ENCODE results near the gene GPR146. TPM values are rescaled to one million over a fixed set of nuclear protein-coding genes. Genes with fewer than 3 reads are reported as not detected.

GPR146 gene
- total and polyA plus RNA-seq, 2 donors from 2014 or later: 7.6 to 10.3 TPM

- DNase-seq (peak; percentile 56 to 85 (median 64)), FAIRE-seq (no peak)
- TF ChIP-seq, protein P1, sequence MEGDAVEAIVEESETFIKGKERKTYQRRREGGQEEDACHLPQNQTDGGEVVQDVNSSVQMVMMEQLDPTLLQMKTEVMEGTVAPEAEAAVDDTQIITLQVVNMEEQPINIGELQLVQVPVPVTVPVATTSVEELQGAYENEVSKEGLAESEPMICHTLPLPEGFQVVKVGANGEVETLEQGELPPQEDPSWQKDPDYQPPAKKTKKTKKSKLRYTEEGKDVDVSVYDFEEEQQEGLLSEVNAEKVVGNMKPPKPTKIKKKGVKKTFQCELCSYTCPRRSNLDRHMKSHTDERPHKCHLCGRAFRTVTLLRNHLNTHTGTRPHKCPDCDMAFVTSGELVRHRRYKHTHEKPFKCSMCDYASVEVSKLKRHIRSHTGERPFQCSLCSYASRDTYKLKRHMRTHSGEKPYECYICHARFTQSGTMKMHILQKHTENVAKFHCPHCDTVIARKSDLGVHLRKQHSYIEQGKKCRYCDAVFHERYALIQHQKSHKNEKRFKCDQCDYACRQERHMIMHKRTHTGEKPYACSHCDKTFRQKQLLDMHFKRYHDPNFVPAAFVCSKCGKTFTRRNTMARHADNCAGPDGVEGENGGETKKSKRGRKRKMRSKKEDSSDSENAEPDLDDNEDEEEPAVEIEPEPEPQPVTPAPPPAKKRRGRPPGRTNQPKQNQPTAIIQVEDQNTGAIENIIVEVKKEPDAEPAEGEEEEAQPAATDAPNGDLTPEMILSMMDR (IDR thresholded peaks at IDR 0.05; ENCODE audit: borderline replicate concordance, extremely low read depth, insufficient read depth): no peak
- no peaks in the 10 kb centered on the region for H3K9me3 ChIP-seq (ENCODE audit: control insufficient read depth in 2 of 3, insufficient read depth in 1 of 3, low read length in 3 of 3)
- no peak overlapping the region for H3K4me3 ChIP-seq (ENCODE audit: low read length in 3 of 3)
- intact Hi-C loops (cut with DNase I): no loop called here
- H3K27me3 ChIP-seq (ENCODE audit: control insufficient read depth, insufficient read depth, low read length): no peaks in the 10 kb centered on the region
- peak overlapping the region; percentile 65 to 76 for H3K27ac ChIP-seq (ENCODE audit: low read depth in 2 of 2, low read length in 2 of 2)
- H3K36me3 ChIP-seq (ENCODE audit: control insufficient read depth in 2 of 3, insufficient read depth in 3 of 3, low read length in 3 of 3): no peaks in the 10 kb centered on the region
- H3K4me1 ChIP-seq (ENCODE audit: control insufficient read depth in 2 of 3, insufficient read depth in 2 of 3, low read depth in 1 of 3, low read length in 3 of 3): peaks cover 0 to 30% (median 4%) of the 10 kb centered on the region in 3 donors
- H3K9ac ChIP-seq (ENCODE audit: low read length in 3 of 3): no peak overlapping the region
Measured at GRCh38 chr7:1054438-1054837, 10.1 kb downstream of the GPR146 start.

DNA sequence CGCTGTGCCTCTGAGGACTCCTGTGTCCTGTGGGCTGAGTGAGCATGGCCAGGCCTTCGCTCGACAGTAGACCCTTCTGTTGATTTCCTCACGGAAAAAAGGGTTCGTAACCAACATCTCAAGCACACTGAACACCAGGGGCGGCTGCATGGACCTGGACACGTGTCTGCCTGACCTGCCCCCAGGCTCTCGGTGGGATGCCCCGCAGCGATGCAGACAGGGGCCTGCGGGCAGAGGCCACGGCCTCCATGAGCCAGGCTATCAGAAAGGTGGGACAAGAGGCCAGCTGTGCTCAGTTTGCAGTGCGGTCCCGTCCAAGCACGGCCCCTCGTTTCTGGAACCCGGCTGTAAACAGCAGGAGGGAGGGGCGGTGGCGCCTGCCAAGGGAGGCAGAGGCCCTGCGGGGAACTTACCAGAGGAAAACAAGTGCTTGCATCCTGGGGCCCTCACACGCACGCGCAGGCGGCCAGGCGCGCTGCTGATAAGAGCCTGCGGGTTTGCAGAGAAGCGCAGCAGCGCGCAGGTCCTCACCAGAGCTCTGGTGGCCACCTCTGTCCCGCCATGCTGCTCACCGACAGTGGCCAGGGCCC, 10.6 kb downstream of the GPR146 start:
- DNase-seq: peak; percentile 68 to 90 (median 85)
- Histone ChIP-seq H3K9me3 (ENCODE audit: control insufficient read depth in 2 of 3, insufficient read depth in 1 of 3, low read length in 3 of 3) (no peaks in the 10 kb centered on the region), H3K27me3 (ENCODE audit: control insufficient read depth, insufficient read depth, low read length) (no peaks in the 10 kb centered on the region), H3K4me3 (ENCODE audit: low read length in 3 of 3) (no peak overlapping the region), H3K27ac (ENCODE audit: low read depth in 2 of 2, low read length in 2 of 2) (peak overlapping the region; percentile 65 to 76), H3K36me3 (ENCODE audit: control insufficient read depth in 2 of 3, insufficient read depth in 3 of 3, low read length in 3 of 3) (no peaks in the 10 kb centered on the region), H3K4me1 (ENCODE audit: control insufficient read depth in 2 of 3, insufficient read depth in 2 of 3, low read depth in 1 of 3, low read length in 3 of 3) (peaks cover 0 to 27% (median 4%) of the 10 kb centered on the region in 3 donors), H3K9ac (ENCODE audit: low read length in 3 of 3) (no peak overlapping the region)
- TF ChIP-seq, protein P1 (IDR thresholded peaks at IDR 0.05; ENCODE audit: borderline replicate concordance, extremely low read depth, insufficient read depth): no peak
- intact Hi-C loops (cut with DNase I): no loop called here
- no peak for FAIRE-seq

- no peaks in the 10 kb centered on the region for H3K9me3 ChIP-seq (ENCODE audit: control insufficient read depth in 2 of 3, insufficient read depth in 1 of 3, low read length in 3 of 3)
- H3K4me1 ChIP-seq (ENCODE audit: control insufficient read depth in 2 of 3, insufficient read depth in 2 of 3, low read depth in 1 of 3, low read length in 3 of 3): peaks cover 0 to 31% (median 10%) of the 10 kb centered on the region in 3 donors
- H3K27ac ChIP-seq (ENCODE audit: low read depth in 2 of 2, low read length in 2 of 2): peak overlapping the region; percentile 43 to 76
- FAIRE-seq: no peak
- TF ChIP-seq, protein P1 (IDR thresholded peaks at IDR 0.05; ENCODE audit: borderline replicate concordance, extremely low read depth, insufficient read depth): no peak
- H3K36me3 ChIP-seq (ENCODE audit: control insufficient read depth in 2 of 3, insufficient read depth in 3 of 3, low read length in 3 of 3): no peaks in the 10 kb centered on the region
- no peak for DNase-seq
- H3K9ac ChIP-seq (ENCODE audit: low read length in 3 of 3): no peak overlapping the region
- no peaks in the 10 kb centered on the region for H3K27me3 ChIP-seq (ENCODE audit: control insufficient read depth, insufficient read depth, low read length)
- intact Hi-C loops (cut with DNase I): no loop called here
- H3K4me3 ChIP-seq (ENCODE audit: low read length in 3 of 3): no peak overlapping the region
Measured at GRCh38 chr7:1055491-1055955, 11.2 kb downstream of the GPR146 start.

Measured in kidney (tissue), 14 donors.